H1 (cell line): ENCODE results near the gene RFX6. TPM values are rescaled to one million over a fixed set of nuclear protein-coding genes. Genes with fewer than 3 reads are reported as not detected.

ENCODE experiments used
- BCL11A ChIP-seq, 2 experiments: IDR thresholded peaks; one replicate each; pipeline ENCODE4 v1.6.1; 2011; ENCODE audit warnings: low read depth in 2 of 2, low read length in 2 of 2, mild to moderate bottlenecking in 2 of 2
- EP300 ChIP-seq, 2 experiments: IDR thresholded peaks; 1 replicate in 1 of 2; 2 replicates in 1 of 2; pipeline ENCODE4 v1.6.1; 2011 to 2012; ENCODE audit warnings: low read depth in 2 of 2, low read length in 2 of 2, mild to moderate bottlenecking in 2 of 2, borderline replicate concordance in 1 of 2, inconsistent platforms in 1 of 2, moderate library complexity in 1 of 2
- polyA plus RNA-seq, 7 experiments: library from polyadenylated mRNA; depleted of rRNA in 3 of 7; stranded (reverse) in 5 of 7; unstranded in 2 of 7; fragments of >200 nt in 5 of 7; fragments of 200-250 nt in 2 of 7; gene quantifications; 1 replicate in 5 of 7; 2 replicates in 1 of 7; 4 replicates in 1 of 7; pipeline versions ENCODE4 v1.2.1 to v1.2.3, GENCODE V29; 2011 to 2013; ENCODE audit warnings: missing spikeins in 2 of 7, mixed read lengths in 2 of 7
- total RNA-seq: library from RNA; stranded (reverse); fragmentation: NEBNext Ultra II Directional; extraction: Animal tissue kit (Norgen Biotek cat#: 25700); gene quantifications from 2 replicates; pipeline ENCODE4 v1.2.1, GENCODE V29; 2021

The RFX6 gene
- total and polyA plus RNA-seq, 2 of the 8 experiments (the other 6 are each of a cell fraction or from before 2014, with no cell fraction given) = not detected

- TF ChIP-seq BCL11A (IDR thresholded peaks at IDR 0.05; ENCODE audit: low read depth in 2 of 2, low read length in 2 of 2) = no peak
- TF ChIP-seq EP300 (IDR thresholded peaks at IDR 0.05; ENCODE audit: borderline replicate concordance in 1 of 2, low read depth in 2 of 2, low read length in 2 of 2) = no peak
Measured at GRCh38 chr6:116945809-116946208, 68.8 kb downstream of the RFX6 start (continued).
